Stimulated activated CD8-positive, alpha-beta memory T cell treated with anti-CD3 and anti-CD28 coated beads, Interleukin-2, amount 100 ng/mL, for 48 hours (primary cell): ENCODE measurements around the gene NMU.
"Not testable (repeated sequence)": the region's sequence is repeated elsewhere in the genome, so short reads cannot be mapped to it uniquely, and the experiment has no call there.

Source experiments
- DNase-seq, 2 donors: peaks; one replicate each; pipeline ENCODE4 v3.0.0-alpha.2; 2020; ENCODE audit warnings: low read depth in 2 of 2

Gene NMU

GRCh38 chr4:55560096-55560495, 76.0 kb downstream of the NMU start:
- DNase-seq: no peak

DNA sequence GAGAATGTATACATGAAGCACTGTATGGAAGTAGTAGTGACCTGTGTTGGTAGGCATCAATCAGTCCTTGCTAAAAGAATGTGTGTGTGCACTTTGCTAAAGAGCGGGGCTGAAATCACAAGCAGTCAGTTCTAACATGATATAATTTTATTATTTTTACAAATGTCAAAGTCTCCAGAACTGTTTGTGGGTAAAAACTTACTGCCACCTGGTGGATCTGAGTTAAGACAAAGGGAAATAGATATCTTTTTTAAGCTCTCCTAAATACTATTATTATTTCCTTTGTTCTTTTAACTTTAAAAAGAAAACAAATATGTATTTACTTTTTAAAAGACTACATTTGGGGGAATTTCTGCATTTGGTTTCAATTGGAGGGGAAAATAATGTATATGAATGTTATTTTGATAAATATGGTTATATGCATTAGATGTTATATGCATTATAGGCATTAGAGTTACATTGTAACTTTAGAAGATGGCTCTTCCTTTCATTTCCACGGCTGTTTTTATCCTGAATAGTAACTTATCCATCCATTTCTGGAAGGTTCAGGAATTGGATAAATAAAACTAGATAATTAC, 81.6 kb downstream of the NMU start:
- no peak for DNase-seq

DNA sequence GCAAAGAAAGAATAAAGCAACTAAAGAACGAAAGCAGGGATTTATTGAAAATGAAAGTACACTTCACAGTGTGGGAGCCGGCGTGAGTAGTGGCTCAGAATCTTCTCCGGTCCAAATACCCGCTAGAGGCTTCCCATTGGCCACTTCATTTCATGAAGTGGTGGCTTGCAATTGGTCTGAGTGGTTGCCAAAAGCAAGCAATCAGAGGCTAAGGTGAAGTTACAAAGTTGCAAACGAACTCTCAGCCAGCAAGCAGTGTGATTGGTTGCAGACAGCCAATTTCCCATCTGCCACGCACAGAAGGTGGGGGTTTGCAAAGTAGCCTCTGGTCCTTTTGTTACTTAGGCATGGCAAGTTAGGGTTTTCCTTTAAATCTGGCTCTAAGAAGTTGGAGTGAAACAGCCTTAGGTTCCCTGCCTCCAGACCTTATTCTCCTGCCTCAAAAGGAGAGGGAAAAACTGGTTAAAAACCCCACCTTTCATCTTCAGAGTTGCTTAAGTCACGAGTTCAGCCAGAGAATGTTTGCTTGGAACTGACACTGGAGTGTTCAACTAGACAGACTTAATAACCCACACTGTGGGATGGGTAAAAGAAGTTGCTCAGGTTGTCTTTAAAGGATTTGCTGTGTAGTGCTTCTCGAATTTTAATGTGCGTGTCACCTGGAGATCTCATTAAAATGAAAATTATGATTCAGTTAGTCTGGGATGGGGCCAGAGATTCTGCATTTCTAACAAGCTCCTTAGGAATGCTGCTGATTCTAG, 82.5 kb downstream of the NMU start:
- DNase-seq: no peak

GRCh38 chr4:55551964-55552363, 84.1 kb downstream of the NMU start:
- not testable (repeated sequence) for DNase-seq

- DNase-seq: no peak
These were observed 86.2 kb downstream of the NMU start for GRCh38 chr4:55549888-55550287.

DNA sequence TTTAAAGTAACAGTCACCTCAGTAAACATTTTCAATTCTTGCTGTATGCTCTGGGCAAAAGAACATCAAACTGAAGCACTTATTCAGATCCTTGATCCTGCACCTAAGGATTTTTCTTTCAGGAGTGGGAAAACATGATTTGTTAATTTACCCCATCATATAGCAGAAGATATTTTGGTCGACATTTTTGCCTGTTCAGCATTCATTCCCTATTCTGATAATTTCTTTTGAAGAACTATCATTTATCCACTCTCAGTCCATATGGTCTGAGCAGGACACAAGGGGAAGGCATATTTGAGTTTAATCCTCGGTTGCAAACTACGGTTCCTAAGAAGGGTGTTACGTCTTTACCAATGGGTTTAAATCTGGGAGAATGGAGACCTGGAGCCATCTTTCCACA, 88.2 kb downstream of the NMU start:
- DNase-seq: no peak

- no peak for DNase-seq
These were observed 88.7 kb downstream of the NMU start for GRCh38 chr4:55547466-55547770.

- DNase-seq: peak; percentile 77
These were observed 89.2 kb downstream of the NMU start, which contains the start of gene CLOCK for GRCh38 chr4:55546756-55547465. Gene CLOCK, minus strand, starts transcription at chr4:55546909. Its CDS starts 64,124 bp downstream, at chr4:55482785.

GRCh38 chr4:55546506-55546755, 89.7 kb downstream of the NMU start:
- DNase-seq: no peak

GRCh38 chr4:55545641-55546505, 90.2 kb downstream of the NMU start:
- peak; percentile 46 to 52 for DNase-seq
